DOHH2 (cell line): ENCODE results near the gene P2RY6.

Experiments
- H3F3A ChIP-seq: fragments of 200-600 bp; sonication (generic), shearing (Covaris generic); 2 replicates; pipeline ENCODE4 v1.6.0; 2016; ENCODE audit warnings: antibody characterized with exemption, mild to moderate bottlenecking; ENCODE audit not compliant: control insufficient read depth, insufficient read depth
- H3K27ac ChIP-seq: fragments of 200-600 bp; sonication (generic); 2 replicates; pipeline ENCODE4 v1.5.1; 2014; ENCODE audit warnings: low read depth, mild to moderate bottlenecking, low read length, moderate library complexity
- H3K27me3 ChIP-seq: fragments of 200-600 bp; sonication (generic); 2 replicates; pipeline ENCODE4 v1.6.1; 2014; ENCODE audit warnings: mild to moderate bottlenecking, low read length, mixed read lengths; ENCODE audit not compliant: control insufficient read depth
- H3K36me3 ChIP-seq: fragments of 200-600 bp; sonication (generic); 2 replicates; pipeline ENCODE4 v1.6.1; 2014; ENCODE audit warnings: mild to moderate bottlenecking, low read length, moderate library complexity, mixed read lengths; ENCODE audit not compliant: control insufficient read depth
- H3K4me1 ChIP-seq: fragments of 200-600 bp; sonication (generic); 2 replicates; pipeline ENCODE4 v1.6.1; 2014; ENCODE audit warnings: mild to moderate bottlenecking, low read length, mixed read lengths; ENCODE audit not compliant: control insufficient read depth
- H3K4me2 ChIP-seq: fragments of 200-600 bp; sonication (generic); 2 replicates; pipeline ENCODE4 v1.6.0; 2014; ENCODE audit warnings: mild to moderate bottlenecking, low read length, moderate library complexity
- H3K4me3 ChIP-seq: fragments of 200-600 bp; sonication (generic); 2 replicates; pipeline ENCODE4 v1.5.1; 2014; ENCODE audit warnings: mild to moderate bottlenecking, low read length, mixed read lengths
- H3K79me2 ChIP-seq: fragments of 200-600 bp; sonication (generic); 2 replicates; pipeline ENCODE4 v1.6.1; 2014; ENCODE audit warnings: mild to moderate bottlenecking, low read length, mixed read lengths; ENCODE audit not compliant: control insufficient read depth
- H3K9me2 ChIP-seq: fragments of 200-600 bp; sonication (generic); replicated peaks from 2 replicates; pipeline ENCODE4 v1.6.1; 2014; ENCODE audit warnings: mild to moderate bottlenecking, low read length, mixed read lengths; ENCODE audit not compliant: control insufficient read depth
- H3K9me3 ChIP-seq: fragments of 200-600 bp; sonication (generic); 2 replicates; pipeline ENCODE4 v1.6.1; 2014; ENCODE audit warnings: antibody characterized with exemption, low read length, mixed read lengths; ENCODE audit not compliant: control insufficient read depth, insufficient read depth
- H4K20me1 ChIP-seq: fragments of 200-600 bp; sonication (generic); 2 replicates; pipeline ENCODE4 v1.6.0; 2014; ENCODE audit warnings: low read depth, mild to moderate bottlenecking, antibody characterized with exemption, low read length, moderate library complexity; ENCODE audit not compliant: control insufficient read depth, insufficient read depth
- EZH2phosphoT487 ChIP-seq: fragments of 200-600 bp; sonication (generic); IDR thresholded peaks from 2 replicates; pipeline ENCODE4 v1.6.1; 2017; ENCODE audit warnings: borderline replicate concordance, mild to moderate bottlenecking, antibody characterized with exemption, low read length, moderate library complexity, mixed read lengths
- TF ChIP-seq, protein P1 (sequence below): fragments of 200-600 bp; sonication (generic); IDR thresholded peaks from one replicate; pipeline ENCODE4 v1.5.1; 2014; ENCODE audit warnings: antibody characterized with exemption, mild to moderate bottlenecking, low read depth, low read length; ENCODE audit not compliant: poor library complexity, severe bottlenecking

Gene P2RY6

DNA sequence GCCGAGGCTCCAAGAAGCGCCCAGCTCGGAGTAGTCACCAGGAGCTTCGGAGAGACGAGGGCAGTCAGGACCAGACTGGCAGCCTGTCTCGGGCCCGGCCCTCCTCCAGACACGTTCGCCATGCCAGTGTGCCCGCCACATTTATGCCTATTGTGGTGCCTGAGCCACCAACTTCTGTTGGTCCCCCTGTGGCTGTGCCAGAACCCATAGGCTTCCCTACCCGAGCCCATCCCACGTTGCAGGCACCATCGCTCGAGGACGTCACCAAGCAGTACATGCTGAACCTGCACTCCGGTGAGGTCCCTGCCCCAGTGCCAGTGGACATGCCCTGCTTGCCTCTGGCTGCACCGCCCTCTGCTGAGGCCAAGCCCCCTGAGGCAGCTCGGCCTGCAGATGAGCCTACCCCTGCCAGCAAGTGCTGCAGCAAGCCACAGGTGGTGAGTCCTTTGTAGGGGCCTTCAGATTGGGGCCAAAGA lies 39.3 kb downstream of the P2RY6 start:
- Histone ChIP-seq H3K9me2 (no peaks in the 10 kb centered on the region), H3K9me3 (no peaks in the 10 kb centered on the region), H3K27ac (no peak overlapping the region), H3K4me1 (peaks cover 21% of the 10 kb centered on the region), H3K36me3 (no peaks in the 10 kb centered on the region), H3K4me3 (no peak overlapping the region), H3K4me2 (no peak overlapping the region), H3K27me3 (peaks cover 23% of the 10 kb centered on the region), H3F3A (no peaks in the 10 kb centered on the region), H4K20me1 (no peaks in the 10 kb centered on the region), H3K79me2 (no peaks in the 10 kb centered on the region)
- no peak for TF ChIP-seq EZH2phosphoT487
- TF ChIP-seq, protein P1, sequence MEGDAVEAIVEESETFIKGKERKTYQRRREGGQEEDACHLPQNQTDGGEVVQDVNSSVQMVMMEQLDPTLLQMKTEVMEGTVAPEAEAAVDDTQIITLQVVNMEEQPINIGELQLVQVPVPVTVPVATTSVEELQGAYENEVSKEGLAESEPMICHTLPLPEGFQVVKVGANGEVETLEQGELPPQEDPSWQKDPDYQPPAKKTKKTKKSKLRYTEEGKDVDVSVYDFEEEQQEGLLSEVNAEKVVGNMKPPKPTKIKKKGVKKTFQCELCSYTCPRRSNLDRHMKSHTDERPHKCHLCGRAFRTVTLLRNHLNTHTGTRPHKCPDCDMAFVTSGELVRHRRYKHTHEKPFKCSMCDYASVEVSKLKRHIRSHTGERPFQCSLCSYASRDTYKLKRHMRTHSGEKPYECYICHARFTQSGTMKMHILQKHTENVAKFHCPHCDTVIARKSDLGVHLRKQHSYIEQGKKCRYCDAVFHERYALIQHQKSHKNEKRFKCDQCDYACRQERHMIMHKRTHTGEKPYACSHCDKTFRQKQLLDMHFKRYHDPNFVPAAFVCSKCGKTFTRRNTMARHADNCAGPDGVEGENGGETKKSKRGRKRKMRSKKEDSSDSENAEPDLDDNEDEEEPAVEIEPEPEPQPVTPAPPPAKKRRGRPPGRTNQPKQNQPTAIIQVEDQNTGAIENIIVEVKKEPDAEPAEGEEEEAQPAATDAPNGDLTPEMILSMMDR, result no peak

- Histone ChIP-seq H3K36me3 (no peaks in the 10 kb centered on the region), H3K4me3 (no peak overlapping the region), H3K27me3 (peaks cover 23% of the 10 kb centered on the region), H3K4me1 (peaks cover 15% of the 10 kb centered on the region), H3K27ac (no peak overlapping the region), H4K20me1 (no peaks in the 10 kb centered on the region), H3K9me2 (no peaks in the 10 kb centered on the region), H3K4me2 (no peak overlapping the region), H3K9me3 (no peaks in the 10 kb centered on the region), H3K79me2 (no peaks in the 10 kb centered on the region), H3F3A (no peaks in the 10 kb centered on the region)
- TF ChIP-seq, protein P1, result no peak
- TF ChIP-seq EZH2phosphoT487, result no peak
Observed at GRCh38 chr11:73312036-73312435, 39.9 kb downstream of the P2RY6 start.

DNA sequence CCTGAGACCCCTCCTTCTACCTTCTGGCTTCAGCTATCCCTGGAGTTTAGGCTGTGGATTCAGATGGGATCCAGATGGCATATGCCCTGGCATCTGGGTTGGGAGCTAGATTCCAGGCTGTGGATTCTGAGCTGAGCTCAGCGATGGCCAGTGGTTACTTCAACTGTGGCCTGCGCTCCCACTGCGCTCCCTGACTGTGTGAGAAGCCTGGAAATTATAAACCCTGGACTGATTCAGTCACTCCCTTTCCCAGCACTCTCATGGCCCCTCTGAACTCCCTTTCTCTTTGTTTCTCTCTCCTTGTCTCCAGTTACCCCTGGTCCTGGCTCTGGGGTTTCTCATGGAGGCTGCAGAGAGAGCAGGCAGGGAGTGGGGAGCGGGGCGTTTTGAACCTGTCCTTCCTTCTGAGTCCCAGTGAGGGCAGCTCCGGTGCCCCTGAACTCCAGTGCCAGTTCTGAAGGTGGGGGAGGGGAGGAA lies 40.8 kb downstream of the P2RY6 start:
- Histone ChIP-seq H3K36me3 (no peaks in the 10 kb centered on the region), H3K4me1 (peaks cover 11% of the 10 kb centered on the region), H3K9me3 (no peaks in the 10 kb centered on the region), H3K27ac (no peak overlapping the region), H3F3A (no peaks in the 10 kb centered on the region), H3K27me3 (peaks cover 21% of the 10 kb centered on the region), H3K9me2 (no peaks in the 10 kb centered on the region), H3K79me2 (no peaks in the 10 kb centered on the region), H3K4me3 (no peak overlapping the region), H4K20me1 (no peaks in the 10 kb centered on the region), H3K4me2 (no peak overlapping the region)
- no peak for TF ChIP-seq EZH2phosphoT487
- TF ChIP-seq, protein P1, result no peak
